NT2/D1 (cell line): ENCODE measurements around the gene PRKX.

Experiments used
- SUZ12 ChIP-seq: IDR thresholded peaks from 2 replicates; pipeline ENCODE4 v1.6.1; 2011; ENCODE audit not compliant: insufficient read length, insufficient read depth; ENCODE audit errors: extremely low read depth
- YY1 ChIP-seq: IDR thresholded peaks from 2 replicates; pipeline ENCODE4 v1.6.1; 2011; ENCODE audit not compliant: insufficient read length, insufficient read depth
- ZNF274 ChIP-seq: IDR thresholded peaks from 2 replicates; pipeline ENCODE4 v1.6.1; 2011; ENCODE audit warnings: mild to moderate bottlenecking, low read depth, low read length

- TF ChIP-seq YY1 (no peak), ZNF274 (no peak), SUZ12 (no peak)
These were observed 33.8 kb downstream of the PRKX start for GRCh38 chrX:3679669-3680068.
